T-cell (primary cell): Measurements from ENCODE around the gene GAGE10. TPM values are rescaled to one million over a fixed set of nuclear protein-coding genes. Genes with fewer than 3 reads are reported as not detected.
A peak's percentile ranks its signal among the peaks of the same experiment; 100 is the strongest.
"Not testable (repeated sequence)": the region's sequence is repeated elsewhere in the genome, so short reads cannot be mapped to it uniquely, and the experiment has no call there.

Source experiments
- ATAC-seq, 4 experiments: fragments of 200-7000 bp in 3 of 4; fragments of 150-1000 bp in 1 of 4; cut with Tn5 transposase; replicated peaks in 1 of 4; 1 replicate in 3 of 4; 2 replicates in 1 of 4; pipeline ENCODE4 v1.10.0; 2021; ENCODE audit warnings: moderate library complexity in 3 of 4, mild to moderate bottlenecking in 2 of 4, moderate number of reproducible peaks in 1 of 4
- CTCF ChIA-PET, 2 donors: fragments of 300-600 bp; sonication (Branson Sonifier 250); formaldehyde crosslinking; loops; one replicate each; lab custom pipeline; 2022; ENCODE audit warnings: antibody characterized with exemption in 2 of 2; lab: Charles Lee
- POLR2A ChIA-PET, 2 donors: fragments of 300-600 bp; sonication (Branson Sonifier 250); formaldehyde crosslinking; loops; one replicate each; lab custom pipeline; 2022; ENCODE audit warnings: antibody characterized with exemption in 2 of 2; lab: Charles Lee
- DNase-seq, 35 experiments: peaks; one replicate each; pipeline versions ENCODE4 v3.0.0 to v3.0.0-alpha.2; 2013 to 2023
- H3K27ac ChIP-seq: one replicate; pipeline ENCODE4 v1.5.1; 2013; ENCODE audit warnings: low read length
- H3K27me3 ChIP-seq, 2 experiments: replicated peaks in 1 of 2; 1 replicate in 1 of 2; 2 replicates in 1 of 2; pipeline versions ENCODE4 v1.6.1 to v1.7.0; 2013; ENCODE audit warnings: low read length in 1 of 2, mixed read lengths in 1 of 2; ENCODE audit not compliant: control insufficient read depth in 2 of 2, insufficient read depth in 2 of 2; ENCODE audit errors: extremely low read depth in 1 of 2
- H3K36me3 ChIP-seq, 2 donors: 1 replicate in 1 of 2; 2 replicates in 1 of 2; pipeline versions ENCODE4 v1.6.1 to v1.7.0; 2013; ENCODE audit warnings: low read length in 1 of 2; ENCODE audit not compliant: control insufficient read depth in 2 of 2, insufficient read depth in 1 of 2; ENCODE audit errors: extremely low read depth in 1 of 2
- H3K4me1 ChIP-seq, 2 experiments: 1 replicate in 1 of 2; 2 replicates in 1 of 2; pipeline versions ENCODE4 v1.6.1 to v1.7.0; 2013; ENCODE audit warnings: low read length in 2 of 2, mixed read lengths in 1 of 2; ENCODE audit not compliant: insufficient read depth in 2 of 2, control insufficient read depth in 1 of 2; ENCODE audit errors: extremely low read depth in 1 of 2
- H3K4me3 ChIP-seq, 2 donors: 1 replicate in 1 of 2; 2 replicates in 1 of 2; pipeline versions ENCODE4 v1.5.1 to v1.7.0; 2013; ENCODE audit warnings: mild to moderate bottlenecking in 2 of 2, low read length in 1 of 2, moderate library complexity in 1 of 2; ENCODE audit not compliant: control insufficient read depth in 1 of 2; ENCODE audit errors: extremely low read depth in 1 of 2
- H3K9me3 ChIP-seq: 2 replicates; pipeline ENCODE4 v1.7.0; 2013
- H3K27ac Mint-ChIP-seq, 2 donors: one replicate each; pipeline ENCODE4 v1.8.0; 2020 to 2021; ENCODE audit warnings: mild to moderate bottlenecking in 2 of 2, mixed read lengths in 2 of 2
- H3K27me3 Mint-ChIP-seq, 2 donors: one replicate each; pipeline ENCODE4 v1.8.0; 2021 to 2022; ENCODE audit warnings: mixed read lengths in 2 of 2
- H3K36me3 Mint-ChIP-seq: one replicate; pipeline ENCODE4 v1.8.0; 2021; ENCODE audit warnings: mixed read lengths
- H3K4me1 Mint-ChIP-seq, 3 donors: one replicate each; pipeline ENCODE4 v1.8.0; 2020 to 2022; ENCODE audit warnings: mixed read lengths in 3 of 3, mild to moderate bottlenecking in 1 of 3
- H3K4me3 Mint-ChIP-seq, 3 donors: one replicate each; pipeline ENCODE4 v1.8.0; 2020 to 2022; ENCODE audit warnings: mild to moderate bottlenecking in 3 of 3, mixed read lengths in 3 of 3, moderate library complexity in 3 of 3
- H3K9me3 Mint-ChIP-seq, 3 donors: one replicate each; pipeline ENCODE4 v1.8.0; 2020 to 2022; ENCODE audit warnings: mixed read lengths in 3 of 3
- WGBS: methylation state at CpG from one replicate; pipeline ENCODE4 v1.1.5; 2013; ENCODE audit warnings: missing lambda C conversion rate; ENCODE audit not compliant: insufficient coverage; 5-methylcytosine and 5-hydroxymethylcytosine counted together
- total RNA-seq, 35 experiments: library from RNA in 6 of 35; stranded (reverse) in 6 of 35; fragments of 120-200 nt in 1 of 35; gene quantifications; one replicate each; pipeline versions ENCODE4 v1.2.1 to v1.2.4 and lab custom pipeline; 2013 to 2026

GAGE10 gene
- total RNA-seq, 5 donors from 2014 or later (not counting 1 experiment from before 2014, with no cell fraction given), result 0.66 TPM; not detected in 4

GRCh38 chrX:49308604-49309269 lies 5.3 kb downstream of the GAGE10 start:
- H3K9me3 ChIP-seq, result no peaks in the 10 kb centered on the region
- ATAC-seq, result peak; percentile 63 to 75 (median 72)
- no peaks in the 10 kb centered on the region for H3K36me3 Mint-ChIP-seq
- WGBS, result 0% methylated on average over 2 of the region's 15 CpGs
- peaks cover 24 to 27% (median 25%) of the 10 kb centered on the region in 3 donors for H3K4me1 Mint-ChIP-seq
- H3K27me3 Mint-ChIP-seq, result no peaks in the 10 kb centered on the region
- CTCF ChIA-PET, result no interaction called here
- H3K27me3 ChIP-seq, result no peaks in the 10 kb centered on the region
- POLR2A ChIA-PET, result interaction anchor here (0.6 to 0.7 kb wide), 2 partner anchors 18 to 40 kb away, joined by 3 to 4 read pairs; no protein-coding TSS in a partner anchor
- peaks cover 2 to 20% of the 10 kb centered on the region in 2 experiments for H3K4me1 ChIP-seq
- H3K4me3 ChIP-seq, result peak overlapping the region; percentile 29 to 48
- peak overlapping the region; percentile 84 for H3K27ac ChIP-seq
- H3K27ac Mint-ChIP-seq, result peak overlapping the region; percentile 97 to 98
- H3K4me3 Mint-ChIP-seq, result peak overlapping the region; percentile 76 to 87 (median 85)
- H3K36me3 ChIP-seq, result no peaks in the 10 kb centered on the region
- H3K9me3 Mint-ChIP-seq, result no peaks in the 10 kb centered on the region
- DNase-seq, result peak in 13 of 35 experiments; percentile 1 to 56 (median 21)

GRCh38 chrX:49309401-49309981 lies 6.0 kb downstream of the GAGE10 start:
- ChIA-PET CTCF (interaction anchor here in 1 of 2 donors (0.6 kb wide), 1 partner anchor 117 kb away, joined by 3 read pairs; no protein-coding TSS in a partner anchor), POLR2A (interaction anchor here (0.6 to 0.7 kb wide), 2 partner anchors 19 to 40 kb away, joined by 3 to 4 read pairs; no protein-coding TSS in a partner anchor)
- Histone ChIP-seq H3K4me1 (peaks cover 2 to 20% of the 10 kb centered on the region in 2 experiments), H3K4me3 (peak overlapping the region; percentile 29 to 48), H3K27ac (peak overlapping the region; percentile 84), H3K36me3 (no peaks in the 10 kb centered on the region), H3K9me3 (no peaks in the 10 kb centered on the region), H3K27me3 (no peaks in the 10 kb centered on the region)
- H3K4me3 Mint-ChIP-seq, result peak overlapping the region; percentile 76 to 87 (median 85)
- no peaks in the 10 kb centered on the region for H3K9me3 Mint-ChIP-seq
- DNase-seq, result peak in 18 of 35 experiments; percentile 2 to 47 (median 22)
- H3K36me3 Mint-ChIP-seq, result no peaks in the 10 kb centered on the region
- H3K4me1 Mint-ChIP-seq, result peaks cover 24 to 27% (median 25%) of the 10 kb centered on the region in 3 donors
- ATAC-seq, result peak; percentile 63 to 74 (median 66)
- WGBS, result no CpG with 5 or more reads among the region's 8 CpGs
- no peaks in the 10 kb centered on the region for H3K27me3 Mint-ChIP-seq
- peak overlapping the region; percentile 97 to 98 for H3K27ac Mint-ChIP-seq

- ChIA-PET POLR2A (no interaction called here), CTCF (no interaction called here)
- no peak overlapping the region for H3K4me3 ChIP-seq
- peak overlapping the region; percentile 84 for H3K27ac ChIP-seq
- Mint-ChIP-seq H3K27ac (peak overlapping the region; percentile 97 to 98), H3K27me3 (no peaks in the 10 kb centered on the region), H3K4me3 (peak overlapping the region in 1 of 3 donors; percentile 87), H3K36me3 (no peaks in the 10 kb centered on the region), H3K4me1 (peaks cover 24 to 27% (median 25%) of the 10 kb centered on the region in 3 donors), H3K9me3 (no peaks in the 10 kb centered on the region)
- no peaks in the 10 kb centered on the region for H3K27me3 ChIP-seq
- ATAC-seq, result no peak
- 100% methylated on average over 6 of the region's 18 CpGs for WGBS
- peaks cover 2 to 20% of the 10 kb centered on the region in 2 experiments for H3K4me1 ChIP-seq
- H3K9me3 ChIP-seq, result no peaks in the 10 kb centered on the region
- H3K36me3 ChIP-seq, result no peaks in the 10 kb centered on the region
- no peak for DNase-seq
Measured at GRCh38 chrX:49310371-49310770, 6.9 kb downstream of the GAGE10 start.

GRCh38 chrX:49312176-49312575 lies 8.7 kb downstream of the GAGE10 start:
- Mint-ChIP-seq H3K27ac (no peak overlapping the region), H3K4me1 (peaks cover 24 to 27% (median 25%) of the 10 kb centered on the region in 3 donors), H3K36me3 (no peaks in the 10 kb centered on the region), H3K9me3 (no peaks in the 10 kb centered on the region), H3K4me3 (no peak overlapping the region), H3K27me3 (peaks cover 0 to 6% of the 10 kb centered on the region in 2 donors)
- Histone ChIP-seq H3K36me3 (no peaks in the 10 kb centered on the region), H3K9me3 (no peaks in the 10 kb centered on the region), H3K27ac (no peak overlapping the region), H3K4me1 (peaks cover 2 to 20% of the 10 kb centered on the region in 2 experiments), H3K27me3 (no peaks in the 10 kb centered on the region), H3K4me3 (no peak overlapping the region)
- DNase-seq (no peak), ATAC-seq (no peak)
- POLR2A ChIA-PET, result no interaction called here
- no CpG with 5 or more reads among the region's 2 CpGs for WGBS
- CTCF ChIA-PET, result no interaction called here

- Histone ChIP-seq H3K4me3 (no peak overlapping the region), H3K27me3 (no peaks in the 10 kb centered on the region), H3K4me1 (no peaks in the 10 kb centered on the region), H3K9me3 (no peaks in the 10 kb centered on the region), H3K36me3 (no peaks in the 10 kb centered on the region), H3K27ac (no peak overlapping the region)
- H3K4me3 Mint-ChIP-seq, result no peak overlapping the region
- no peak for DNase-seq
- no CpG with 5 or more reads among the region's 4 CpGs for WGBS
- POLR2A ChIA-PET, result no interaction called here
- H3K36me3 Mint-ChIP-seq, result no peaks in the 10 kb centered on the region
- H3K27ac Mint-ChIP-seq, result no peak overlapping the region
- no peaks in the 10 kb centered on the region for H3K4me1 Mint-ChIP-seq
- CTCF ChIA-PET, result no interaction called here
- peaks cover 0 to 6% of the 10 kb centered on the region in 2 donors for H3K27me3 Mint-ChIP-seq
- no peak for ATAC-seq
- no peaks in the 10 kb centered on the region for H3K9me3 Mint-ChIP-seq
Measured at GRCh38 chrX:49316085-49316484, 12.6 kb downstream of the GAGE10 start.

GRCh38 chrX:49321737-49322136 lies 18.3 kb downstream of the GAGE10 start, which contains the start of gene GAGE12J:
Gene GAGE12J (plus strand): TSS chrX:49322037. CDS start chrX:49323194, 1,157 bp downstream.
- WGBS, result no CpG with 5 or more reads among the region's 16 CpGs
- H3K9me3 ChIP-seq, POLR2A ChIA-PET, H3K9me3 Mint-ChIP-seq, H3K36me3 ChIP-seq, DNase-seq, ATAC-seq, H3K27ac ChIP-seq, H3K4me3 Mint-ChIP-seq, H3K36me3 Mint-ChIP-seq, H3K4me3 ChIP-seq, CTCF ChIA-PET, H3K4me1 Mint-ChIP-seq, H3K4me1 ChIP-seq, H3K27ac Mint-ChIP-seq, H3K27me3 Mint-ChIP-seq, H3K27me3 ChIP-seq: not testable (repeated sequence)
